GM18868 (cell line): ENCODE results near the gene ITGB2.

Experiments used
- ATAC-seq: cut with Tn5 transposase; IDR thresholded peaks from one replicate; pipeline ENCODE4 v1.9.1; 2021; ENCODE audit warnings: mild to moderate bottlenecking, moderate library complexity; ENCODE audit not compliant: unreplicated experiment

The ITGB2 gene

GRCh38 chr21:44955798-44956175, 35.1 kb upstream of the ITGB2 start:
- no peak for ATAC-seq

GRCh38 chr21:44955141-44955797, 34.6 kb upstream of the ITGB2 start:
- ATAC-seq, result no peak

- no peak for ATAC-seq
These were observed 33.6 kb upstream of the ITGB2 start for GRCh38 chr21:44954281-44954771.

- no peak for ATAC-seq
These were observed 32.9 kb upstream of the ITGB2 start for GRCh38 chr21:44953628-44954021.

GRCh38 chr21:44952929-44953627, 32.4 kb upstream of the ITGB2 start:
- ATAC-seq, result no peak

- no peak for ATAC-seq
These were observed 31.6 kb upstream of the ITGB2 start for GRCh38 chr21:44952116-44952928.

- ATAC-seq, result no peak
These were observed 30.7 kb upstream of the ITGB2 start for GRCh38 chr21:44951186-44951915.

- ATAC-seq, result no peak
These were observed 29.7 kb upstream of the ITGB2 start for GRCh38 chr21:44950351-44950750.

- no peak for ATAC-seq
These were observed 29.1 kb upstream of the ITGB2 start for GRCh38 chr21:44949779-44950198.

- ATAC-seq, result no peak
These were observed 28.6 kb upstream of the ITGB2 start for GRCh38 chr21:44949161-44949778.

- ATAC-seq, result no peak
These were observed 27.9 kb upstream of the ITGB2 start for GRCh38 chr21:44948426-44949120.

- ATAC-seq, result no peak
These were observed 27.2 kb upstream of the ITGB2 start for GRCh38 chr21:44947930-44948331.

- no peak for ATAC-seq
These were observed 26.6 kb upstream of the ITGB2 start for GRCh38 chr21:44947111-44947929.

GRCh38 chr21:44946254-44947041, 25.7 kb upstream of the ITGB2 start:
- no peak for ATAC-seq

- ATAC-seq, result no peak
These were observed 23.9 kb upstream of the ITGB2 start for GRCh38 chr21:44944596-44944995.

GRCh38 chr21:44943686-44944550, 23.2 kb upstream of the ITGB2 start:
- ATAC-seq, result no peak

- no peak for ATAC-seq
These were observed 22.4 kb upstream of the ITGB2 start for GRCh38 chr21:44943005-44943685.
